Cardiac muscle cell (in vitro differentiated cells and primary cell): ENCODE results near the gene CHPT1. TPM values are rescaled to one million over a fixed set of nuclear protein-coding genes. Genes with fewer than 3 reads are reported as not detected.
"Not testable (repeated sequence)": the region's sequence is repeated elsewhere in the genome, so short reads cannot be mapped to it uniquely, and the experiment has no call there.

Experiments used
- DNase-seq, 2 donors: peaks; one replicate each; pipeline versions ENCODE4 v3.0.0 to v3.0.0-alpha.2; 2010 to 2017; ENCODE audit warnings: low read depth in 1 of 2, low spot score in 1 of 2
- H3K27ac ChIP-seq: fragments of 200-600 bp; sonication (generic); 2 replicates; pipeline ENCODE4 v1.5.1; 2016
- H3K27me3 ChIP-seq: fragments of 200-600 bp; sonication (generic); 2 replicates; pipeline ENCODE4 v1.6.0; 2016; ENCODE audit warnings: control low read depth
- H3K36me3 ChIP-seq: fragments of 200-600 bp; sonication (generic); 2 replicates; pipeline ENCODE4 v1.5.1; 2016; ENCODE audit warnings: control low read depth
- H3K4me1 ChIP-seq: fragments of 200-600 bp; sonication (generic); 2 replicates; pipeline ENCODE4 v1.8.1; 2017; ENCODE audit warnings: low read depth, mild to moderate bottlenecking, mixed run types
- H3K4me3 ChIP-seq: fragments of 200-600 bp; sonication (generic); 2 replicates; pipeline ENCODE4 v1.5.1; 2016; ENCODE audit warnings: mild to moderate bottlenecking
- H3K9me3 ChIP-seq: fragments of 200-600 bp; sonication (generic); 2 replicates; pipeline ENCODE4 v1.5.1; 2017; ENCODE audit warnings: low read depth, mild to moderate bottlenecking, control low read depth
- polyA plus RNA-seq: library from polyadenylated mRNA; unstranded; fragments of >200 nt; fragmentation: Nextera tagmentation; extraction: Ambion mirVana; gene quantifications from 2 replicates; pipeline ENCODE4 v1.2.1, GENCODE V29; 2016
- total RNA-seq: library from RNA; depleted of rRNA; stranded (reverse); fragments of >200 nt; gene quantifications from 2 replicates; pipeline ENCODE4 v1.2.3, GENCODE V29; 2016
- TF ChIP-seq, protein P1 (sequence below): IDR thresholded peaks from 2 replicates; pipeline ENCODE4 v1.5.1; 2012; ENCODE audit warnings: low read depth, mild to moderate bottlenecking, low read length

Gene CHPT1
- total and polyA plus RNA-seq, 2 experiments from 2014 or later = 13.7 to 44.4 TPM

- Histone ChIP-seq H3K4me1 (no peaks in the 10 kb centered on the region), H3K27ac (no peak overlapping the region), H3K27me3 (peaks cover 19% of the 10 kb centered on the region), H3K4me3 (no peak overlapping the region), H3K36me3 (no peaks in the 10 kb centered on the region), H3K9me3 (no peaks in the 10 kb centered on the region)
- TF ChIP-seq, protein P1, sequence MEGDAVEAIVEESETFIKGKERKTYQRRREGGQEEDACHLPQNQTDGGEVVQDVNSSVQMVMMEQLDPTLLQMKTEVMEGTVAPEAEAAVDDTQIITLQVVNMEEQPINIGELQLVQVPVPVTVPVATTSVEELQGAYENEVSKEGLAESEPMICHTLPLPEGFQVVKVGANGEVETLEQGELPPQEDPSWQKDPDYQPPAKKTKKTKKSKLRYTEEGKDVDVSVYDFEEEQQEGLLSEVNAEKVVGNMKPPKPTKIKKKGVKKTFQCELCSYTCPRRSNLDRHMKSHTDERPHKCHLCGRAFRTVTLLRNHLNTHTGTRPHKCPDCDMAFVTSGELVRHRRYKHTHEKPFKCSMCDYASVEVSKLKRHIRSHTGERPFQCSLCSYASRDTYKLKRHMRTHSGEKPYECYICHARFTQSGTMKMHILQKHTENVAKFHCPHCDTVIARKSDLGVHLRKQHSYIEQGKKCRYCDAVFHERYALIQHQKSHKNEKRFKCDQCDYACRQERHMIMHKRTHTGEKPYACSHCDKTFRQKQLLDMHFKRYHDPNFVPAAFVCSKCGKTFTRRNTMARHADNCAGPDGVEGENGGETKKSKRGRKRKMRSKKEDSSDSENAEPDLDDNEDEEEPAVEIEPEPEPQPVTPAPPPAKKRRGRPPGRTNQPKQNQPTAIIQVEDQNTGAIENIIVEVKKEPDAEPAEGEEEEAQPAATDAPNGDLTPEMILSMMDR = no peak
- no peak for DNase-seq
These were observed 21.9 kb upstream of the CHPT1 start for GRCh38 chr12:101675555-101675954.

- H3K36me3 ChIP-seq, H3K4me1 ChIP-seq, H3K4me3 ChIP-seq, H3K27ac ChIP-seq, DNase-seq, H3K9me3 ChIP-seq: not testable (repeated sequence)
- H3K27me3 ChIP-seq = peaks cover 15% of the 10 kb centered on the region
These were observed 20.9 kb upstream of the CHPT1 start for GRCh38 chr12:101676497-101676896.

GRCh38 chr12:101678081-101678480 lies 19.4 kb upstream of the CHPT1 start:
- Histone ChIP-seq H3K4me1 (no peaks in the 10 kb centered on the region), H3K36me3 (no peaks in the 10 kb centered on the region), H3K27me3 (peaks cover 5% of the 10 kb centered on the region), H3K27ac (no peak overlapping the region), H3K4me3 (no peak overlapping the region), H3K9me3 (no peaks in the 10 kb centered on the region)
- TF ChIP-seq, protein P1 = no peak
- no peak for DNase-seq

DNA sequence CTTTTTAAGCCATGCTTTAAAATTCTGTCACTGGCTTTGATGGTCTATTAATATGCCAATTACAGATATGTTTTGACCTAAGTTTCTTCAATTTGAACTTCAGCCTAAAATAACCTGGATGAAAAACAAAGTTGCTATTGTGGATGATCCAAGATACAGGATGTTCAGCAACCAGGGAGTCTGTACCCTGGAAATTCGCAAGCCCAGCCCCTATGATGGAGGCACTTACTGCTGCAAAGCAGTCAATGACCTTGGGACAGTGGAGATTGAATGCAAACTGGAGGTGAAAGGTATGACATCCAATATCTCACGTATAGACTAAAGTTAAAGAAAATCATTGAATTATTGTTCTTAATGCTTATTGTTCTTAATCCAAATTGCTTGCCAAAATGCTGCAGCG lies 17.2 kb upstream of the CHPT1 start:
- Histone ChIP-seq H3K9me3 (no peaks in the 10 kb centered on the region), H3K27me3 (no peaks in the 10 kb centered on the region), H3K36me3 (no peaks in the 10 kb centered on the region), H3K4me1 (no peaks in the 10 kb centered on the region), H3K27ac (no peak overlapping the region), H3K4me3 (no peak overlapping the region)
- TF ChIP-seq, protein P1 = no peak
- DNase-seq = no peak

- H3K36me3 ChIP-seq = no peaks in the 10 kb centered on the region
- no peaks in the 10 kb centered on the region for H3K9me3 ChIP-seq
- DNase-seq = no peak
- no peaks in the 10 kb centered on the region for H3K27me3 ChIP-seq
- TF ChIP-seq, protein P1 = no peak
- H3K4me3 ChIP-seq = no peak overlapping the region
- H3K27ac ChIP-seq = no peak overlapping the region
- no peaks in the 10 kb centered on the region for H3K4me1 ChIP-seq
These were observed 16.8 kb upstream of the CHPT1 start for GRCh38 chr12:101680647-101681046.

DNA sequence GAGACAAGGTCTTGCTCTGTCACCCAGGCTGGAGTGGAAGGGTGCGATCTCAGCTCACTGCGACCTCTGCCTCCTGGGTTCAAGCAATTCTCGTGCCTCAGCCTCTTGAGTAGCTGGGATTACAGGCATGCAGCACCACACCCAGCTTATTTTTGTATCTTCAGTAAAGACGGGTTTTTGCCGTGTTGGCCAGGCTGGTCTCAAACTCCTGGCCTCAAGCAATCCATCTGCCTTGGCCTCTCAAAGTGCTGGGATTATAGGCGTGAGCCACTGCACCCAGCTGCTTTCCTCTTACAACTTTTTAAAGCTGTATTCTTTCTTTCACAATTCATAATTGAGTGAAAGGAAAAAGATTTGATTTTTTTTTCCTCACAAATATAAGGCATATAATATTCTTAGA lies 15.8 kb upstream of the CHPT1 start:
- H3K27ac ChIP-seq, H3K36me3 ChIP-seq, DNase-seq, H3K9me3 ChIP-seq, H3K4me3 ChIP-seq, H3K27me3 ChIP-seq, H3K4me1 ChIP-seq: not testable (repeated sequence)

DNA sequence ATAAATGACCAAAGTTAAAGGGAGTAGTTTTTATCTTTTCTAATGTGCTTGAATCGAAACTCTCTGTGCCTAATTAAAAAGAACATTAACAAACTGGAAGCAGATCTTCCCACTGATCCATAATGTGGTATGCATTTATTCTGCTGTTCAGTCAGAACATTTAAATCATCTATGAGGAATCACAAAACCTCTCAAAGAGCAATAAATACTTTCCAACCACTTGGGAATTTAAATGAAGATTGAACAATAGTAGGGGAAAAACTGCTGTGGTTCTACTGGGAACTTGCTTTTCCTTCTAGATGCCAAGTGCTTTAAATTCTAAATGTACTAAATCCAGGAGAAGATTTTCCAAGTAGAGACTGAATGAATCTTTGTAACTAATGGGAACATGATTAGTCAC lies 12.3 kb upstream of the CHPT1 start:
- Histone ChIP-seq H3K4me1 (no peaks in the 10 kb centered on the region), H3K9me3 (no peaks in the 10 kb centered on the region), H3K27me3 (no peaks in the 10 kb centered on the region), H3K4me3 (no peak overlapping the region), H3K36me3 (no peaks in the 10 kb centered on the region), H3K27ac (no peak overlapping the region)
- DNase-seq = no peak
- TF ChIP-seq, protein P1 = no peak
